Stimulated activated CD4-positive, alpha-beta T cell treated with anti-CD3 and anti-CD28 coated beads, Interleukin-2, amount 100 ng/mL, for 24 hours (primary cell): ENCODE data around the gene SMAD6.

Experiments
- DNase-seq, 2 donors: peaks; one replicate each; pipeline ENCODE4 v3.0.0-alpha.2; 2020

Gene SMAD6

GRCh38 chr15:66801266-66801665, 99.2 kb downstream of the SMAD6 start:
- no peak for DNase-seq

GRCh38 chr15:66802025-66803001, 100.3 kb downstream of the SMAD6 start:
- DNase-seq, result no peak

- DNase-seq, result no peak
Observed at GRCh38 chr15:66803182-66803729, 101.2 kb downstream of the SMAD6 start.

GRCh38 chr15:66803749-66804148, 101.7 kb downstream of the SMAD6 start:
- DNase-seq, result no peak

- DNase-seq, result no peak
Observed at GRCh38 chr15:66805202-66805885, 103.3 kb downstream of the SMAD6 start.

GRCh38 chr15:66808181-66808824, 106.3 kb downstream of the SMAD6 start:
- no peak for DNase-seq

GRCh38 chr15:66809664-66810063, 107.6 kb downstream of the SMAD6 start:
- no peak for DNase-seq

GRCh38 chr15:66815318-66815717, 113.3 kb downstream of the SMAD6 start:
- DNase-seq, result no peak

GRCh38 chr15:66816201-66816600, 114.2 kb downstream of the SMAD6 start:
- no peak for DNase-seq

- DNase-seq, result no peak
Observed at GRCh38 chr15:66819084-66819483, 117.0 kb downstream of the SMAD6 start.

- DNase-seq, result no peak
Observed at GRCh38 chr15:66820481-66821176, 118.6 kb downstream of the SMAD6 start.

- no peak for DNase-seq
Observed at GRCh38 chr15:66821307-66821706, 119.3 kb downstream of the SMAD6 start.

- no peak for DNase-seq
Observed at GRCh38 chr15:66822114-66822513, 120.1 kb downstream of the SMAD6 start.

GRCh38 chr15:66822576-66822975, 120.5 kb downstream of the SMAD6 start:
- no peak for DNase-seq

- DNase-seq, result no peak
Observed at GRCh38 chr15:66823601-66824000, 121.6 kb downstream of the SMAD6 start.

- DNase-seq, result no peak
Observed at GRCh38 chr15:66824424-66824823, 122.4 kb downstream of the SMAD6 start.

- DNase-seq, result no peak
Observed at GRCh38 chr15:66825139-66825538, 123.1 kb downstream of the SMAD6 start.

- no peak for DNase-seq
Observed at GRCh38 chr15:66825731-66826130, 123.7 kb downstream of the SMAD6 start.

- no peak for DNase-seq
Observed at GRCh38 chr15:66826507-66826906, 124.5 kb downstream of the SMAD6 start.

- DNase-seq, result no peak
Observed at GRCh38 chr15:66827039-66827697, 125.1 kb downstream of the SMAD6 start.

- no peak for DNase-seq
Observed at GRCh38 chr15:66827698-66828055, 125.6 kb downstream of the SMAD6 start.
